ENCODE data around the gene DDT.
"Not testable (repeated sequence)": the region's sequence is repeated elsewhere in the genome, so short reads cannot be mapped to it uniquely, and the experiment has no call there.

DDT gene

DNA sequence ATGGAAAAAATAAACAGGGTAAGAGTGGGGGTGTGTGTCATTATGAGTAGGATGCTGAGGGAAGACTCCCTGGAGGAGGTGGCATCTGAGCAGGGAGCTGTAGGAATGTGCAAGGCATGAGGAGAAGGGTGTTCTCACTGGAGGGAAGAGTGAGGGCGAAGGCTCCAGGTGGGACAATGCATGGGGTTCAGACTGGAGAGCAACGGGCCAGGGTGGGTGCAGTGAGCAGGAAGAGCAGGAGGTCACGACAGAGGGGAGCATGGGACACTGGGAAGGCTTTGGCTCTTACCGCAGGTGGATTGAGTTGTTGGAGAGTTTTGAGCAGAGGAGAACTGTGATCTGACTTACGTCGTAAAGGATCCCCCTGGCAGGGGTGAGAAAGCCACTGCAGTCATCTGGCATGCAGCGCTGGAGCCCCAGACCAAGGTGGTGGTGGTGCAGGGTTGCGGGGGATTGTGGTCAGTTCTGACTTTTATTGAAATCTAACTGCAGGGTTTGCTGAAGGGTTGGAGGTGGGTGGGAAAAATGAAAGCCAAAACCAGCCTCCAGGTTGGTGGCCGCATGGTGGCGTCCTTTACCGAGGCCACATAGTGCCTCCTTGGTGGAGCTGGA, 21.3 kb downstream of the DDT start:
- DNase-seq (ENCODE audit: low spot score) = not testable (repeated sequence)

- not testable (repeated sequence) for DNase-seq (ENCODE audit: low spot score)
Measured at GRCh38 chr22:23951383-23951782, 22.9 kb downstream of the DDT start.

DNA sequence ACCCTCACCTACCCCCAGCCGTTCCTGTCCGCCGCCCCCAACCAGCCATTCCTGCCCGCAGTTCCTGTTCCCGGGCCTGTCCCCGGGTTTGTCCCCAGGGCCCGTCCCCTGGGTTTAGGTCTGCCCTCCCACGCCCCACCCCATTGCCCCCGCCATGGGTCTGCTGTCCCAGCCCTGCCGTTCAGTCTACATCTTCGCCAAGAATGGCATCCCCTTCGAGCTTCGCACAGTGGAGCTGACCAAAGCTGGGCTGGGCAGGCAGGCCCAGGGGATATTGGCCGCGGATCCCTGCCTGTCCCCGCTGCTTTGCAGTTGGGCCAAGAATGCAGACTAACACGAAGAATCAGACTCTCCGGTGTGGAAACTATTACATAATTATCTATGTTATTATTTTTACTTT, 24.5 kb downstream of the DDT start:
- DNase-seq (ENCODE audit: low spot score) = not testable (repeated sequence)

- not testable (repeated sequence) for DNase-seq (ENCODE audit: low spot score)
Measured at GRCh38 chr22:23947391-23947790, 26.9 kb downstream of the DDT start.

DNA sequence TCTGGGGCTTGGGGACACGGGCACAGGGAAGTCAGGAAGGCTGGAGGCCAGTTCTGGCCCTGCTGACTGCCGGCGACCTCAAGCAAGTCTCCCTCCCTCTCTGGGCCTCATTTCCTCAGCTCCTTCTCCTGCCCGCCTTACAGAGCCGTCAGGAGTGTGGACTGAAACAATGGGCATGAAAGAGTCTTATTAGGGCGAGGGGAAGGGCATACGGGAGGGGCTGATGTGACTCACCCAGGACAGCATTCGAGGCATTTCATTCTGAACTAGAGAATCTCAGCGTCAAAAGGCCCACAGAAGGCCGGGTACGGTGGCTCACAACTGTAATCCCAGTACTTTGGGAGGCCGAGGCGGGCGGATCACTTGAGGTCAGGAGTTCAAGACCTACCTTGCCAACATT, 34.1 kb downstream of the DDT start:
- not testable (repeated sequence) for DNase-seq (ENCODE audit: low spot score)

GRCh38 chr22:23939017-23939357, 35.3 kb downstream of the DDT start:
- no peak for DNase-seq (ENCODE audit: low spot score)

DNA sequence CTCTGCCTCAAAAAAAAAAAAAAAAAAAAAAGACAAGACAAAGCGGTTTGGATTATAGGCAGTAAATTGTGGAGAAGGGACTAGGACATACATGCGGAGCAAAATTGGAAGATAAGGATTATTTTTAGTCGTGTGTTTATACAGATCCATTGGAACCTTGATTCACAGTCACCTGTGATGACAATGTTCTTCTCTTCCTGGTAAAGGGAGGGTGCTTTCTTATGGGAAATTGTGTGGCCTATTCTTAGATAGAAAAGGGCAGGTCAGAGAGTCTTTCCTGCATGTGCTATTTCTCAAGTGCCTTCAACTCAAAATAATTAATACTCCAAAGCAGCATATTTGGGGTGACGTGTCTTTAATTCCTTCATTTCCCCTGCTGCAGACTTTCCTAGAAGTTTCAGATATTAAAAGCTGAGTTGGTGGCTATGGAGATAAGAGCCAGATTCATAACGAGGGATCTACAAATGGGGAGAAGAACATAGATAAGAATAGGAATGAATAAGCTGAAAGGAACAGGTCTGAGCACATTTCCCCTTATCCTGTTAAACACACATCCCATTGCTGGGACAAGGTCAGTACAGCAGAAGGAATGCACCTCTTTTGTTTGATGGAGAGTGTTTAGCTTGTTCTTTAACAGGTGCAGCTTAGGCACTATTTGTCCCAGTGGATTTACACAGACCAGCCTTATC, 35.8 kb downstream of the DDT start:
- no peak for DNase-seq (ENCODE audit: low spot score)

DNA sequence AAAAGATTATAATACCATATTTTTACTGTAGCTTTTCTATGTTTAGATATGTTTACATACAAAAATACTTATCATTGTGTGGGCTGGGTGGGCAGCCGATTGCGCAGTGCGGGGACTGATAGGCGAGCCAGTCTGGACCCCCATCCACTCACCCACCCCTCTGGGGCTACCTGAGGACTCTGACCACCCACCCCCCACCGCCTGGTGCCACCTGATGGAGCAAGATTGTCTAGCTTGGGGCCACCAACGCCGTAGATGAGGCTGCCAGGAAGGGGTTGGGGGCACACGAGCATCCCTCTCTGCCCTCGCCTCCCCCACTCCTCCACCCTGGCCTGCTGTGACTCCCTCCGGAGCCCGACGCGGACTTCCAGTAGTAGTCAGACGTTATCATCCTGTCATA, 47.7 kb downstream of the DDT start:
- DNase-seq (ENCODE audit: low spot score) = no peak

DNA sequence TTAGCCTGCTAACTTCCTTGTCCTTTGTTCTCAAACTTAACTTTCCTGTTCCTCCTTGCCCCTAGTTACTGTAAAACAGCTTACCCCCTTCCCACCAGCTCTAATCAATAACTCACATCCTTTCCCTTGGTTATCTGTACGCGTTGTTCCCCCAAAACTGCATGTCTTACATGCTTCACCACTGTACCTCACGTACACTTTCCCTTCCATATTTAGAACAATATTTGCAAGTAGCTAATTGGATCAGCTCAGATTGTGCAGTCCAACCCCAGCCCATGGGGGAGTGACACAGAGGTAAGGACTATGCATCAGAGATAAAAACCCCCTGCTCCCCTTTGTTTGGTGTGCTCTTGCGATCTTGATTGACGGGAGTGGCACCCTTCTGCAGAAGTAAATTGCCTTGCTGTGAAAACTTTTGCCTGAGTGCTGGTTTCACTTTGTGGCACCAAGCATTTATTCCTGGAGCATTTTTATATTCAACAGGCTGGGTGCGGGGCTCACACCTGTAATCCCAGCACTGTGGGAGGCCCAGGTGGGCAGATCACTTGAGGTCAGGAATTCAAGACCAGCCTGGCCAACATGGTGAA, 49.1 kb downstream of the DDT start:
- DNase-seq (ENCODE audit: low spot score) = peak; percentile 0

DNA sequence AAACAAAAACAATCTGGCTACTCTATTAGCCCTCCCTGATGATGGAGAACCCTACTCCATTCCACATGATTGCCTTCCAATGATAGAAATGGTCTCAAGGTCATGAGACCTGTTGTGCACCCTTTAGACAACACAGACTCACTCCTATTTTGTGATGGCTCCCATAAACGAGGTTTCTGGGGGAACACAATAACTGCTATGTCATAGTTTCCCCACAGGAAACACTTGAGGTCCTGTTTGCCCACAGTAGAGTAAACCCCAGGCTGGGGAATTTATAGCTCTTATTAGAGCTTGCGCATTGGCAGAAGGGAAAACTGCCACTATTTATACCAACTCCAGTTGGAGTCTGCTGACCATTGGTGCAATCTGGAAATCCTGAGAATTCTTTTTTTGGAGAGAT, 51.3 kb downstream of the DDT start:
- peak; percentile 0 for DNase-seq (ENCODE audit: low spot score)

DNA sequence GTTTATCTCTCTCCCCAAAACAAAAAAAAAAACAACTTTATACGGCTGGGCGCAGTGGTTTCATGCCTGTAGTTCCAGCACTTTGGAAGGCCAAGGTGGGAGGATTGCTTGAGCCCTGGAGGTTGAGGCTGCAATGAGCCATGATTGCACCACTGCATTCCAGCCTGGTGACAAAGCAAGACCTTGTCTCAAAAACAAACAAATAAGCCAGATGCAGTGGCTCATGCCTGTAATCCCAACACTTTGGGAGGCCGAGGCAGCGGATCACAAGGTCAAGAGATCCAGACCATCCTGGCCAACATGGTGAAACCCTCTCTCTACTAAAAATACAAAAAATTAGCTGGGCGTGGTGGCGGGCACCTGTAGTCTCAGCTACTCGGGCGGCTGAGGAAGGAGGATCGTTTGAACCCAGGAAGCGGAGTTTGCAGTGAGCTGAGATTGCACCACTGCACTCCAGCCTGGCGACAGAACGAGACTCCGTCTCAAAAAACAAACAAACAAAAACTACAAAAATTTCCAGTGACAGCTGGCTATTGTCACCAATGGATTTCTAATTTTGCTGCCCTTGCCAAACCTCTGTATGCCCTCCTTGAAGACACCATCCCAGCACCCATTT, 52.5 kb downstream of the DDT start:
- DNase-seq (ENCODE audit: low spot score) = not testable (repeated sequence)
